Choroid plexus epithelial cell (primary cell): ENCODE results near the gene CCSER1.
A peak's percentile ranks its signal among the peaks of the same experiment; 100 is the strongest.
"Not testable (repeated sequence)": the region's sequence is repeated elsewhere in the genome, so short reads cannot be mapped to it uniquely, and the experiment has no call there.

ENCODE experiments used
- DNase-seq: peaks from one replicate; pipeline ENCODE4 v3.0.0-alpha.2; 2010; ENCODE audit warnings: low read depth
- H3K4me3 ChIP-seq: 2 replicates; pipeline ENCODE4 v1.5.1; 2011; ENCODE audit warnings: low read depth, mild to moderate bottlenecking, control low read depth, low read length, moderate library complexity
- TF ChIP-seq, protein P1 (sequence below): conservative IDR thresholded peaks from 2 replicates; pipeline ENCODE4 v1.5.1; 2011; ENCODE audit warnings: low read depth, mild to moderate bottlenecking, control low read depth, inconsistent platforms, low read length, moderate library complexity

The CCSER1 gene

DNA sequence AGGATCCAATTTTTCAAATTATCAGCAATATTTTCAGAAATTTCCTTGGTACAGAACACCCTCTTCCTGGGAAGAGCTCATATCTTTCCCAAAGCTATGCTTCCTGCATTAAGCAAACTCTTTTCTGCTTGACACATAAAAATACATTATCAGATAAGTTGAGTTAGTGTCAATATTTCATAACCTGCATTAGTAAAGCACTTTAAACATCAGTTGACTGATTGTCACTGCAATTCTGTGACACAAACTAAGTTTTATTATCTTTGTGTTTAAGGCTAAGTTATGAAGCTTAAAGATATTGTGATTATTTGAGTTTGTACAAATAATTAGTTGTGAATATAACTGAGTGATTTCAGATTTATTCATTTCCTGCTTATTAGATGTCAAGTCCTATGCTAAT is 1131.1 kb downstream of the CCSER1 start:
- no peak for DNase-seq
- TF ChIP-seq, protein P1, sequence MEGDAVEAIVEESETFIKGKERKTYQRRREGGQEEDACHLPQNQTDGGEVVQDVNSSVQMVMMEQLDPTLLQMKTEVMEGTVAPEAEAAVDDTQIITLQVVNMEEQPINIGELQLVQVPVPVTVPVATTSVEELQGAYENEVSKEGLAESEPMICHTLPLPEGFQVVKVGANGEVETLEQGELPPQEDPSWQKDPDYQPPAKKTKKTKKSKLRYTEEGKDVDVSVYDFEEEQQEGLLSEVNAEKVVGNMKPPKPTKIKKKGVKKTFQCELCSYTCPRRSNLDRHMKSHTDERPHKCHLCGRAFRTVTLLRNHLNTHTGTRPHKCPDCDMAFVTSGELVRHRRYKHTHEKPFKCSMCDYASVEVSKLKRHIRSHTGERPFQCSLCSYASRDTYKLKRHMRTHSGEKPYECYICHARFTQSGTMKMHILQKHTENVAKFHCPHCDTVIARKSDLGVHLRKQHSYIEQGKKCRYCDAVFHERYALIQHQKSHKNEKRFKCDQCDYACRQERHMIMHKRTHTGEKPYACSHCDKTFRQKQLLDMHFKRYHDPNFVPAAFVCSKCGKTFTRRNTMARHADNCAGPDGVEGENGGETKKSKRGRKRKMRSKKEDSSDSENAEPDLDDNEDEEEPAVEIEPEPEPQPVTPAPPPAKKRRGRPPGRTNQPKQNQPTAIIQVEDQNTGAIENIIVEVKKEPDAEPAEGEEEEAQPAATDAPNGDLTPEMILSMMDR, result no peak
- no peak overlapping the region for H3K4me3 ChIP-seq

DNA sequence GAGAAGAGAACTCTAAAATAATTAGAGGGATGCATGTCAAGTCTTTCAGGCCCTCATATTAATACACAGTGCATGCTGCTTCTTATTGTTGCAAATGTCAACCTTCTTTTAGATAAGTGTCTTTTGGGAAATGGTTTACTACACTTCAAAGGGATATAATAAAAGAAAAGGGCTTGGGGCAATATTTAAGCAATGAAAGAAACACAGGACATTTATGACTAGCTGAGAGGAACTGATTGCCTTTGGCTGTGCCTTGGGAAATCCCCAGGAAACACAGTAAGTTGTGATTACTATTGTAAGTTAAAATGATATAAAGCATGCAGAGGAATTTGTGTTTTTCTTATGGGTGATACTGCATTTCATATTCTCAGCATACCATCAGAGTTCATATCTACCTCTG is 1140.3 kb downstream of the CCSER1 start:
- H3K4me3 ChIP-seq, result no peak overlapping the region
- peak; percentile 0 for DNase-seq
- TF ChIP-seq, protein P1, result no peak

DNA sequence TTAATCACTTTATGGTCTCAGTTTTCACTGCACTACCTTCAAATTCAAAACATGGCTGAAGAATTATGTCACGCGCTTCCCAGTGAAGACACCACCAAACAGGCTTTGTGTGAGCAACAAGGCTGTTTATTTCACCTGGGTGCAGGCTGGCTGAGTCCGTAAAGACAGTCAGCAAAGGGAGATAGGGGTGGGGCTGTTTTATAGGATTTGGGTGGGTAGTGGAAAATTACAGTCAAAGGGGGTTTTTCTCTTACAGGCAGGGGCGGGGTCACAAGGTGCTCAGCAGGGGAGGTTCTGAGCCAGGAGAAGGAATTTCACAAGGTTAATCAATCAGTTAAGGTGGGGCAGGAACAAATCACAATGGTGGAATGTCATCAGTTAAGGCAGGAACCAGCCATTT is 1141.3 kb downstream of the CCSER1 start:
- not testable (repeated sequence) for H3K4me3 ChIP-seq, DNase-seq

DNA sequence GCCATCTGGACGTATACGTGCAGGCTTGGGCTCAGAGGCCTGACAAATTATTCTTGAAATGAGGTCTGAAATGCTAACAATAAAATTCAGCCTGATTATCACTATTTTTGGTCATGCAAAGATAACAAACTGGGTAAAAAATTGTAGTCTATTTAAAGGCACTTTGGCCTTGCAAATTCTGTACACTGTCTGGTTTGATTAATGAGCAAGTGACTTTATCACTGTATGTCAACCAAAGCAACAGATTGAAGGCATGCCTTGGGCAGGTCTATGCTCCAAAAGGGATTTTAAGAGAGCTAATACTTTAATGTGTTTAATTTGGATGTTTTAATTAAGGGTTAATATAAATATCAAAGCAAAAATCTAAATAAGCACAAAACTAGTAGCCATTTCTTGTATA is 1141.7 kb downstream of the CCSER1 start:
- no peak overlapping the region for H3K4me3 ChIP-seq
- TF ChIP-seq, protein P1, result no peak
- no peak for DNase-seq

DNA sequence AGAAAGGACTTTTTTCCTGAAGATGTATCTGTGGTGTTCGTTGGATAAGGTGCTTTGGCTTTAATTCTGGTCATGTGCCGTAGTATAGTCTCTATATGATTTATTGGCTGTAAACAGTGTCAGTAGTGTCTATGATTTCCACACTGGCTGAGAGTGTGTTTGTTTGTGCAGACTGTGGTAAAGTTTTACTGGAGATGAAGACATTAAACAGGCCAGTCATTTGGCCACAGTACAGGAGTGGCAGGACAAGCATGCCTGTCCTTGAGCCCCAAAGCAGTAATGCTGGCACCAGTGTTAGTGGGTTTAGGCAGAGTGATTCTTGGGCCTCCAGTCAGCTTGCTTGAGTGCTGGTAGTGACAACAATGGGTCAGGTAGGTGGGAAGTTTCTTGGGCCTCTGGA is 1152.7 kb downstream of the CCSER1 start:
- DNase-seq, result no peak

DNA sequence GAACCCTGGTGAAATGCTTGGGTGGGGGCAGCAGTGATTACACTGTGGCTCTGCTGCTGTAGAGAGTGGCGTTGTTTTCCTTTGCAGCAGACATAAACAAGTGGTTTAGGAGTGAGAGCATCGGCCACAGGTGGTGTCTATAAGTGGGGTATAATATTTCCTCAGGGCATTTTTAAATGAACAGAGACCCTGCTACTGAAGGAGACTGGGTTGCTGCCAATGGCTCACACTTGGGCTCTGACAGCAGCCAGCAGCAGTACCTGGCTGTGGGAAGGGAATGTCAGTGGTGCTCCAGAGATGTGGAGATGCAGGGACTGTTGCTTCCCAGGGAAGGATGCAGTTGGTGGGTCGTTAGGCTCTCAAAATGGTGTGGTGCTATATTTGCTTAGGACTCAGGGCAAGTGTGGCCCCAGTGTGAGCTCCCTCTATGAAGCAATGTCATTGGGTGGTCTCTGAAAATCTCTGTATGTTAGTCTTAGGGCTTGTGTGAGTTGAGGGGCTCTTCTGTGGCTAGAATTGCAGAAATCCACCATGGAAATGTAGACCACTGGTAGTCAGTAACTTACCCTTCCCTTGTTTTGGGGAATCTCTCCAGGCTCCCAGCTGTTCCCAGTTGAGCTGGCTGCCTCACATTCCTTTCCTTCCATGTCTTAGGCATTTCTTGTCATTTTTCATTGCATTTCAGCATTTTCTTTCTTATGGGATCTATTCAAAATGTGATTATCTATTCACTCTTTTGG is 1153.5 kb downstream of the CCSER1 start:
- H3K4me3 ChIP-seq, result no peak overlapping the region
- DNase-seq, result no peak
- TF ChIP-seq, protein P1, result no peak

More for the DNA sequence above, 1152.7 kb downstream of the CCSER1 start:
- no peak overlapping the region for H3K4me3 ChIP-seq
- TF ChIP-seq, protein P1, result no peak

DNA sequence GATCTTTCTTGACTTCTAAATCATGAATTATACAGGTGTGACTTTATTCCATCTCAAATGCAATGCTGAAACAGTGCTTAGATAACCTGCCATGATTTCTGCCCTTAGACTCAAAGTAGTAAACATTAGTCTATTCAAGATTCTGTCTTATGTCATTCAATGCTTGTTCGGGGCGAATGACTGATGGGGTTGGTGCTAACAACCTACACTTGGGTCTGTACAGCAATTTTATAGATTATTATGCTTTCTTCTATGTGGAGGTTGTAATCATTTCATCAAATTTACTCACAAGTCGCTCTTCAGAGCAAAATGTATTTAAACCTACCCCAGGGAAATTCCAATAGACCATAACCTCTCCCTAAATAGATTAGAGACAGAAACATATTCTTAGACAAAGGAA is 1155.0 kb downstream of the CCSER1 start:
- DNase-seq, result no peak
- no peak overlapping the region for H3K4me3 ChIP-seq
- TF ChIP-seq, protein P1, result no peak
